SU-DHL-6 (cell line): ENCODE measurements around the gene SPRTN.

Experiments
- H2AFZ ChIP-seq: fragments of 200-600 bp; sonication (generic); 2 replicates; pipeline ENCODE4 v1.6.1; 2014; ENCODE audit warnings: low read depth, mild to moderate bottlenecking, moderate library complexity, mixed read lengths, antibody characterized with exemption, low read length; ENCODE audit not compliant: severe bottlenecking
- H3F3A ChIP-seq: fragments of 200-600 bp; shearing (Covaris generic); 2 replicates; pipeline ENCODE4 v1.6.0; 2016; ENCODE audit warnings: antibody characterized with exemption, mild to moderate bottlenecking; ENCODE audit not compliant: insufficient read depth
- H3K27ac ChIP-seq: fragments of 200-600 bp; sonication (generic); 2 replicates; pipeline ENCODE4 v1.5.1; 2016; ENCODE audit warnings: low read depth, mild to moderate bottlenecking, low read length, moderate library complexity, mixed read lengths
- H3K27me3 ChIP-seq: fragments of 200-600 bp; sonication (generic), shearing (Covaris generic); 2 replicates; pipeline ENCODE4 v1.6.0; 2014; ENCODE audit warnings: mild to moderate bottlenecking, low read length
- H3K36me3 ChIP-seq: fragments of 200-600 bp; sonication (generic); 2 replicates; pipeline ENCODE4 v1.6.1; 2014; ENCODE audit warnings: mild to moderate bottlenecking, low read length, mixed read lengths
- H3K4me2 ChIP-seq: fragments of 300-600, 200-600 bp; shearing (Covaris generic), sonication (generic); 2 replicates; pipeline ENCODE4 v1.6.0; 2014; ENCODE audit warnings: low read length, low read depth, mild to moderate bottlenecking; ENCODE audit not compliant: poor library complexity, severe bottlenecking
- H3K4me3 ChIP-seq: fragments of 200-600 bp; sonication (generic); 2 replicates; pipeline ENCODE4 v1.5.1; 2014; ENCODE audit warnings: antibody characterized with exemption, low read length, mild to moderate bottlenecking, mixed read lengths; ENCODE audit not compliant: insufficient read depth, poor library complexity, severe bottlenecking
- H3K79me2 ChIP-seq: fragments of 200-600 bp; sonication (generic); 2 replicates; pipeline ENCODE4 v1.6.1; 2014; ENCODE audit warnings: mild to moderate bottlenecking, low read length, moderate library complexity; ENCODE audit not compliant: insufficient read depth
- H3K9ac ChIP-seq: fragments of 200-600 bp; sonication (generic); 2 replicates; pipeline ENCODE4 v1.7.0; 2014; ENCODE audit warnings: mild to moderate bottlenecking, low read length
- H3K9me2 ChIP-seq: fragments of 200-600 bp; sonication (generic); replicated peaks from 2 replicates; pipeline ENCODE4 v1.6.1; 2014; ENCODE audit warnings: low read length; ENCODE audit not compliant: insufficient read depth
- H3K9me3 ChIP-seq: fragments of 200-600 bp; sonication (generic); 2 replicates; pipeline ENCODE4 v1.6.1; 2014; ENCODE audit warnings: low read length, mixed read lengths; ENCODE audit not compliant: insufficient read depth
- H4K20me1 ChIP-seq: fragments of 200-600 bp; sonication (generic); 2 replicates; pipeline ENCODE4 v1.6.1; 2014; ENCODE audit warnings: low read depth, mild to moderate bottlenecking, antibody characterized with exemption, low read length, moderate library complexity, mixed read lengths
- CTCF ChIP-seq: fragments of 200-600 bp; sonication (generic); IDR thresholded peaks from one replicate; pipeline ENCODE4 v1.5.1; 2017; ENCODE audit warnings: antibody characterized with exemption, mild to moderate bottlenecking, low read length, moderate library complexity; ENCODE audit not compliant: insufficient read depth, poor library complexity, severe bottlenecking
- EZH2phosphoT487 ChIP-seq: fragments of 200-600 bp; sonication (generic), shearing (Covaris generic); conservative IDR thresholded peaks from 2 replicates; pipeline ENCODE4 v1.6.1; 2018; ENCODE audit warnings: mild to moderate bottlenecking, antibody characterized with exemption, low read length, moderate library complexity, mixed read lengths

SPRTN gene

DNA sequence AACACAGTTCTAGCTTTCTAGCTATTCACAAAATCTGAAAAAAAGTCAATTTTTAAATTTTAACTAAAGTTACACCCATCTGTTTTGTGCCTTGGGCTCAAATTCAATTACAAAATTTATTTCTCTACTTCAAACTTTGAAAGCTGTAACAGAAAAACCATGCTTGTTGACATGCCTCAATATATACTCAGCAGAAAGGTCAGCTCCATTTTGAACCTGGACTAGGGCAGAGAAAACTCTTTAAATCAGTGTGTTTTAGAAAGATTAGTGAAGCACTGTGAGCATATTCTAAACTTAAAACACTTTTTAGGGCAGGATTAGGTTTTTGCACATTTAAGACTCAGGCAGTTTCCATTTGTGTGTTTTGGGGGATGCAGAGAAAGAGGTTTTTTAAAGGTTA, 34.4 kb downstream of the SPRTN start:
- no peaks in the 10 kb centered on the region for H3K9me2 ChIP-seq
- no peak overlapping the region for H3K9ac ChIP-seq
- H3K36me3 ChIP-seq: no peaks in the 10 kb centered on the region
- H3K4me2 ChIP-seq: no peak overlapping the region
- no peak for TF ChIP-seq CTCF
- TF ChIP-seq EZH2phosphoT487: no peak
- no peaks in the 10 kb centered on the region for H3F3A ChIP-seq
- H3K27me3 ChIP-seq: no peaks in the 10 kb centered on the region
- no peak overlapping the region for H3K27ac ChIP-seq
- no peaks in the 10 kb centered on the region for H3K9me3 ChIP-seq
- H3K79me2 ChIP-seq: no peaks in the 10 kb centered on the region
- H3K4me3 ChIP-seq: no peak overlapping the region
- H2AFZ ChIP-seq: no peak overlapping the region
- no peaks in the 10 kb centered on the region for H4K20me1 ChIP-seq

GRCh38 chr1:231374394-231374793, 36.3 kb downstream of the SPRTN start:
- no peaks in the 10 kb centered on the region for H3K9me2 ChIP-seq
- no peak overlapping the region for H3K4me3 ChIP-seq
- no peak overlapping the region for H3K27ac ChIP-seq
- no peak overlapping the region for H2AFZ ChIP-seq
- H3K9me3 ChIP-seq: no peaks in the 10 kb centered on the region
- H3K9ac ChIP-seq: no peak overlapping the region
- no peak overlapping the region for H3K4me2 ChIP-seq
- H3K79me2 ChIP-seq: no peaks in the 10 kb centered on the region
- H3K27me3 ChIP-seq: no peaks in the 10 kb centered on the region
- TF ChIP-seq CTCF (no peak), EZH2phosphoT487 (no peak)
- no peaks in the 10 kb centered on the region for H4K20me1 ChIP-seq
- H3K36me3 ChIP-seq: no peaks in the 10 kb centered on the region
- H3F3A ChIP-seq: no peaks in the 10 kb centered on the region

DNA sequence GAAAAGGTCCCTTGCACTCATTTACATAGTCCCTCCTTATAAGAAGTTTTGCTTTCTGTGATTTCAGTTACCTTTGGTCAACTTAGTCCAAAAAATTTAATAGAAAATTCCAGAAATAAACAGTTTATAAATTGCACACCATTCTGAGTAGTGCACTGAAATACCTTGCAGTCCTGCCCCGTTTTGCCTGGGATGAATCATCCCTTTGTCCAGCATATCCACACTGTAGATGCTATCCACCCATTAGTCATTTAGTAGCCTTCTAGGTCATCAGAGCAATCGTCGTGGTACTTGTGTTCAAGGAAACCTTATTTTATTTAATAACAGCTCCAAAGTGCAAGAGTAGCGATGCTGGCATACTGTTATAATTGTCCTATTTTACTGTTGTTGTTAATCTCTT, 38.0 kb downstream of the SPRTN start:
- no peaks in the 10 kb centered on the region for H3K9me3 ChIP-seq

More for the DNA sequence above, 38.0 kb downstream of the SPRTN start:
- no peaks in the 10 kb centered on the region for H4K20me1 ChIP-seq
- no peak overlapping the region for H2AFZ ChIP-seq
- H3K9ac ChIP-seq: no peak overlapping the region
- TF ChIP-seq EZH2phosphoT487 (no peak), CTCF (no peak)
- H3K27ac ChIP-seq: no peak overlapping the region
- no peaks in the 10 kb centered on the region for H3F3A ChIP-seq
- no peak overlapping the region for H3K4me2 ChIP-seq
- no peaks in the 10 kb centered on the region for H3K27me3 ChIP-seq
- no peak overlapping the region for H3K4me3 ChIP-seq
- no peaks in the 10 kb centered on the region for H3K79me2 ChIP-seq
- H3K9me2 ChIP-seq: no peaks in the 10 kb centered on the region
- H3K36me3 ChIP-seq: no peaks in the 10 kb centered on the region
